ENCODE data around the gene KSR2. TPM values are rescaled to one million over a fixed set of nuclear protein-coding genes. Genes with fewer than 3 reads are reported as not detected.
A peak's percentile ranks its signal among the peaks of the same experiment; 100 is the strongest.

Gene KSR2
- total RNA-seq, 2 donors from 2014 or later, result 1.1 to 2.0 TPM

GRCh38 chr12:117450209-117450608 is 518.6 kb downstream of the KSR2 start:
- no peak for DNase-seq
- Histone ChIP-seq H3K27me3 (ENCODE audit: control insufficient read depth, insufficient read depth, low read length, poor library complexity, severe bottlenecking) (no peaks in the 10 kb centered on the region), H3K27ac (ENCODE audit: low read depth, low read length) (peak overlapping the region; percentile 36), H3K4me3 (ENCODE audit: low read length) (no peak overlapping the region), H3K4me1 (ENCODE audit: control insufficient read depth, insufficient read depth, low read length) (no peaks in the 10 kb centered on the region), H3K9me3 (ENCODE audit: control insufficient read depth, low read length) (no peaks in the 10 kb centered on the region), H3K36me3 (ENCODE audit: control insufficient read depth, insufficient read depth, low read length) (no peaks in the 10 kb centered on the region), H3K9ac (ENCODE audit: extremely low read depth, low read length, poor library complexity, severe bottlenecking) (no peak overlapping the region)
- no peaks in the 10 kb centered on the region for H3K4me1 Mint-ChIP-seq
- TF ChIP-seq CTCF (conservative IDR thresholded peaks at IDR 0.05), result no peak
- peaks cover 4% of the 10 kb centered on the region for H3K27me3 Mint-ChIP-seq (ENCODE audit: insufficient read depth)
- 72 to 83% methylated on average over 3 of the region's 5 CpGs for WGBS, 2 experiments (ENCODE audit: insufficient coverage in 1 of 2, insufficient read length in 1 of 2)
- no peaks in the 10 kb centered on the region for H3K36me3 Mint-ChIP-seq (ENCODE audit: low read depth)
- no peak overlapping the region for H3K4me3 Mint-ChIP-seq
- H3K9me3 Mint-ChIP-seq, result peaks cover 4% of the 10 kb centered on the region
- no peak overlapping the region for H3K27ac Mint-ChIP-seq

- Histone ChIP-seq H3K4me3 (ENCODE audit: low read length) (no peak overlapping the region), H3K9me3 (ENCODE audit: control insufficient read depth, low read length) (no peaks in the 10 kb centered on the region), H3K27ac (ENCODE audit: low read depth, low read length) (no peak overlapping the region), H3K27me3 (ENCODE audit: control insufficient read depth, insufficient read depth, low read length, poor library complexity, severe bottlenecking) (no peaks in the 10 kb centered on the region), H3K36me3 (ENCODE audit: control insufficient read depth, insufficient read depth, low read length) (no peaks in the 10 kb centered on the region), H3K9ac (ENCODE audit: extremely low read depth, low read length, poor library complexity, severe bottlenecking) (no peak overlapping the region), H3K4me1 (ENCODE audit: control insufficient read depth, insufficient read depth, low read length) (no peaks in the 10 kb centered on the region)
- Mint-ChIP-seq H3K36me3 (ENCODE audit: low read depth) (no peaks in the 10 kb centered on the region), H3K27me3 (ENCODE audit: insufficient read depth) (peaks cover 5% of the 10 kb centered on the region), H3K4me1 (no peaks in the 10 kb centered on the region), H3K27ac (no peak overlapping the region), H3K4me3 (no peak overlapping the region), H3K9me3 (peaks cover 4% of the 10 kb centered on the region)
- no peak for DNase-seq
- TF ChIP-seq CTCF (conservative IDR thresholded peaks at IDR 0.05), result no peak
- 92 to 100% methylated on average over 3 to 6 of the region's 6 CpGs for WGBS, 2 experiments (ENCODE audit: insufficient coverage in 1 of 2, insufficient read length in 1 of 2)
These were observed 521.0 kb downstream of the KSR2 start for GRCh38 chr12:117447665-117448366.

GRCh38 chr12:117444781-117445180 is 524.0 kb downstream of the KSR2 start:
- Histone ChIP-seq H3K27ac (ENCODE audit: low read depth, low read length) (no peak overlapping the region), H3K36me3 (ENCODE audit: control insufficient read depth, insufficient read depth, low read length) (no peaks in the 10 kb centered on the region), H3K4me3 (ENCODE audit: low read length) (no peak overlapping the region), H3K9me3 (ENCODE audit: control insufficient read depth, low read length) (no peaks in the 10 kb centered on the region), H3K27me3 (ENCODE audit: control insufficient read depth, insufficient read depth, low read length, poor library complexity, severe bottlenecking) (no peaks in the 10 kb centered on the region), H3K4me1 (ENCODE audit: control insufficient read depth, insufficient read depth, low read length) (no peaks in the 10 kb centered on the region), H3K9ac (ENCODE audit: extremely low read depth, low read length, poor library complexity, severe bottlenecking) (no peak overlapping the region)
- no peak for TF ChIP-seq CTCF (conservative IDR thresholded peaks at IDR 0.05)
- no peak overlapping the region for H3K4me3 Mint-ChIP-seq
- no peak overlapping the region for H3K27ac Mint-ChIP-seq
- no peaks in the 10 kb centered on the region for H3K36me3 Mint-ChIP-seq (ENCODE audit: low read depth)
- H3K4me1 Mint-ChIP-seq, result no peaks in the 10 kb centered on the region
- H3K27me3 Mint-ChIP-seq (ENCODE audit: insufficient read depth), result peaks cover 5% of the 10 kb centered on the region
- H3K9me3 Mint-ChIP-seq, result no peaks in the 10 kb centered on the region
- WGBS, 2 experiments (ENCODE audit: insufficient coverage in 1 of 2, insufficient read length in 1 of 2), result 83 to 90% methylated on average over 2 to 4 of the region's 4 CpGs
- DNase-seq, result no peak

Data from endodermal cell (in vitro differentiated cells).